ENCODE results near the gene OTOG.

OTOG gene

GRCh38 chr11:17684550-17684949, 137.5 kb downstream of the OTOG start (continued):
- no peak for TF ChIP-seq ZNF701 (tag by site-specific recombination; IDR thresholded peaks at IDR 0.05)

GRCh38 chr11:17686231-17686980, 139.3 kb downstream of the OTOG start:
- no peaks in the 10 kb centered on the region for H3K36me3 ChIP-seq (ENCODE audit: control insufficient read depth in 2 of 2, insufficient read depth in 1 of 2, low read length in 2 of 2)
- H3K27ac ChIP-seq (ENCODE audit: extremely low read depth, low read depth, low read length) = no peak overlapping the region
- H3K4me3 ChIP-seq (ENCODE audit: low read depth, low read length) = no peak overlapping the region
- POLR2A ChIA-PET = no interaction called here
- H3K9me3 ChIP-seq (ENCODE audit: control insufficient read depth, insufficient read depth, low read depth, low read length) = no peaks in the 10 kb centered on the region
- CTCF ChIA-PET = no interaction called here
- TF ChIP-seq ZNF514 (tag by site-specific recombination; IDR thresholded peaks at IDR 0.05) = no peak
- no peak for TF ChIP-seq ZSCAN18 (tag by site-specific recombination; IDR thresholded peaks at IDR 0.05)
- TF ChIP-seq ZNF132 (tag by site-specific recombination; IDR thresholded peaks at IDR 0.05; ENCODE audit: borderline replicate concordance) = no peak
- TF ChIP-seq ZNF664 (tag by site-specific recombination; IDR thresholded peaks at IDR 0.05) = no peak
- TF ChIP-seq ZNF449 (tag by site-specific recombination; IDR thresholded peaks at IDR 0.05) = no peak
- no peak for TF ChIP-seq ZNF202 (tag by site-specific recombination; IDR thresholded peaks at IDR 0.05; ENCODE audit: borderline replicate concordance)
- no peak for TF ChIP-seq GLIS1 (tag by site-specific recombination; IDR thresholded peaks at IDR 0.05)
- no peak for TF ChIP-seq ZBTB49 (tag by site-specific recombination; IDR thresholded peaks at IDR 0.05; ENCODE audit: low read depth)
- TF ChIP-seq HOXA7 (CRISPR knock-in tag; IDR thresholded peaks at IDR 0.05; ENCODE audit: borderline replicate concordance) = no peak
- TF ChIP-seq ZNF785 (tag by site-specific recombination; IDR thresholded peaks at IDR 0.05) = no peak
- no peak for TF ChIP-seq ZNF335 (tag by site-specific recombination; conservative IDR thresholded peaks at IDR 0.05)
- no peak for TF ChIP-seq ZNF555 (tag by site-specific recombination; conservative IDR thresholded peaks at IDR 0.05)
- TF ChIP-seq ZBTB17 (tag by site-specific recombination; IDR thresholded peaks at IDR 0.05) = no peak
- no peaks in the 10 kb centered on the region for H3K4me1 ChIP-seq (ENCODE audit: control insufficient read depth, insufficient read depth, low read length)

GRCh38 chr11:17687946-17688670, 141.0 kb downstream of the OTOG start:
- H3K4me1 ChIP-seq (ENCODE audit: control insufficient read depth, insufficient read depth, low read length) = no peaks in the 10 kb centered on the region
- H3K36me3 ChIP-seq (ENCODE audit: control insufficient read depth in 2 of 2, insufficient read depth in 1 of 2, low read length in 2 of 2) = no peaks in the 10 kb centered on the region
- no peaks in the 10 kb centered on the region for H3K9me3 ChIP-seq (ENCODE audit: control insufficient read depth, insufficient read depth, low read depth, low read length)
- ChIA-PET POLR2A (no interaction called here), CTCF (no interaction called here)
- no peak overlapping the region for H3K4me3 ChIP-seq (ENCODE audit: low read depth, low read length)
- H3K27ac ChIP-seq (ENCODE audit: extremely low read depth, low read depth, low read length) = no peak overlapping the region
- TF ChIP-seq ZNF148 (tag by site-specific recombination; IDR thresholded peaks at IDR 0.05; ENCODE audit: borderline replicate concordance) (no peak), ZXDB (tag by site-specific recombination; IDR thresholded peaks at IDR 0.05) (no peak), ZNF184 (tag by site-specific recombination; IDR thresholded peaks at IDR 0.05) (no peak), PBX3 (CRISPR knock-in tag; IDR thresholded peaks at IDR 0.05) (no peak), REPIN1 (tag by site-specific recombination; IDR thresholded peaks at IDR 0.05; ENCODE audit: low read depth) (no peak), ZNF175 (tag by site-specific recombination; IDR thresholded peaks at IDR 0.05) (no peak), ZNF248 (tag by site-specific recombination; IDR thresholded peaks at IDR 0.05) (no peak), SCRT2 (tag by site-specific recombination; IDR thresholded peaks at IDR 0.05) (no peak), YY2 (tag by site-specific recombination; IDR thresholded peaks at IDR 0.05) (no peak), ZBTB48 (tag by site-specific recombination; IDR thresholded peaks at IDR 0.05) (no peak)

All from HEK293 (cell line).